Measurements from ENCODE around the gene PRKCE. TPM values are rescaled to one million over a fixed set of nuclear protein-coding genes. Genes with fewer than 3 reads are reported as not detected.
A peak's percentile ranks its signal among the peaks of the same experiment; 100 is the strongest.

The PRKCE gene
- total and polyA plus RNA-seq, 2 donors (not counting 1 experiment from before 2014, with no cell fraction given): 23.6 to 271 TPM

GRCh38 chr2:45647986-45648520, 3.4 kb upstream of the PRKCE start:
- CTCF ChIA-PET: interaction anchor here (1.4 to 5.3 kb wide), 4 partner anchors 83 to 288 kb away, joined by 3 to 76 read pairs (median 23); no protein-coding TSS in a partner anchor
- H2AFZ ChIP-seq (ENCODE audit: insufficient read depth, low read depth, low read length, poor library complexity, severe bottlenecking): no peak overlapping the region
- no peak for DNase-seq
- peaks cover 0 to 5% (median 1%) of the 10 kb centered on the region in 4 experiments for H3K27me3 ChIP-seq (replicated peaks in 1 of 4; ENCODE audit: control extremely low read depth in 1 of 4, control insufficient read depth in 3 of 4, insufficient read depth in 4 of 4, low read length in 3 of 4)
- no peaks in the 10 kb centered on the region for H3K36me3 ChIP-seq (replicated peaks in 1 of 2; ENCODE audit: control extremely low read depth in 1 of 2, control insufficient read depth in 1 of 2, extremely low read depth in 1 of 2, insufficient read depth in 2 of 2, low read length in 1 of 2)
- H3K4me2 ChIP-seq (replicated peaks; ENCODE audit: low read depth, low read length, poor library complexity, severe bottlenecking): no peak overlapping the region
- H3K4me3 ChIP-seq (ENCODE audit: control extremely low read depth in 1 of 5, extremely low read depth in 1 of 5, insufficient read depth in 1 of 5, low read depth in 2 of 5, low read length in 4 of 5): no peak overlapping the region
- WGBS (ENCODE audit: insufficient coverage): 93% methylated on average over 2 of the region's 3 CpGs
- no peak overlapping the region for H3K9ac ChIP-seq (ENCODE audit: low read length)
- H4K20me1 ChIP-seq (ENCODE audit: control insufficient read depth, insufficient read depth, low read length, poor library complexity, severe bottlenecking): peaks cover 9% of the 10 kb centered on the region
- H3K27ac ChIP-seq (ENCODE audit: low read length in 2 of 2): no peak overlapping the region
- H3K4me1 ChIP-seq (ENCODE audit: control insufficient read depth in 2 of 2, insufficient read depth in 2 of 2, low read length in 2 of 2): peaks cover 18 to 33% of the 10 kb centered on the region in 2 donors
- no peaks in the 10 kb centered on the region for H3K9me3 Mint-ChIP-seq (ENCODE audit: insufficient read depth)
- POLR2A ChIA-PET: no interaction called here
- no peak overlapping the region for H3K27ac Mint-ChIP-seq
- ATAC-seq (ENCODE audit: low read depth): no peak
- peaks cover 30% of the 10 kb centered on the region for H3K4me1 Mint-ChIP-seq
- TF ChIP-seq CTCF (IDR thresholded peaks at IDR 0.05) (no peak), EZH2 (IDR thresholded peaks at IDR 0.05; ENCODE audit: borderline replicate concordance, insufficient read depth, low read depth, low read length, poor library complexity, severe bottlenecking) (no peak)
- peaks cover 3% of the 10 kb centered on the region for H3K27me3 Mint-ChIP-seq
- intact Hi-C loops (cut with micrococcal nuclease): no loop called here
- peaks cover 30% of the 10 kb centered on the region for H3K79me2 ChIP-seq (ENCODE audit: control insufficient read depth, insufficient read depth, low read length)
- H3K4me3 Mint-ChIP-seq: no peak overlapping the region
- no peaks in the 10 kb centered on the region for H3K9me3 ChIP-seq (ENCODE audit: control extremely low read depth in 1 of 3, control insufficient read depth in 2 of 3, insufficient read depth in 1 of 3, low read length in 2 of 3)

DNA sequence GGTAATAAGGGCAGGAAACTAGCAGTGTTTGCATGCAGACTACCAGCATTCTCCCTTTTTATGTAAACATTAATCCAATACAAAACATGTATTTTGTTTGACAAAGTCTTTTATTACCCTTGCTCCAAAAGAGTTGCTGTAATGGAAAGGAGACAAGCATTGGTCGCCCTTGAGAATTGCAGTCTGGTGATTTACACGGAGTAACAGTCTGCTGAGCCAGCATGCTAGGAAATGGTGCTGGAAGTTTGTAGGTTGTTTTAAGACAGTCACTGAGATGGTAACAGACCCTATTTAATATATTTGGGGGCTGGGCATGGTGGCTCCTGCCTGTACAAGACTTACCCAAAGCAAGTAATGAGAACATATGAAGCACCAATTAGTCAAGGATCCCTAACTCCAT, 2.8 kb upstream of the PRKCE start:
- H3K4me2 ChIP-seq (replicated peaks; ENCODE audit: low read depth, low read length, poor library complexity, severe bottlenecking): no peak overlapping the region
- H2AFZ ChIP-seq (ENCODE audit: insufficient read depth, low read depth, low read length, poor library complexity, severe bottlenecking): no peak overlapping the region
- Mint-ChIP-seq H3K4me1 (peaks cover 30% of the 10 kb centered on the region), H3K4me3 (no peak overlapping the region), H3K27me3 (no peaks in the 10 kb centered on the region), H3K9me3 (ENCODE audit: insufficient read depth) (no peaks in the 10 kb centered on the region), H3K27ac (peak overlapping the region; percentile 20)
- peaks cover 13% of the 10 kb centered on the region for H4K20me1 ChIP-seq (ENCODE audit: control insufficient read depth, insufficient read depth, low read length, poor library complexity, severe bottlenecking)
- DNase-seq (no peak), ATAC-seq (ENCODE audit: low read depth) (no peak)
- H3K27ac ChIP-seq (ENCODE audit: low read length in 2 of 2): no peak overlapping the region
- POLR2A ChIA-PET: no interaction called here
- no peaks in the 10 kb centered on the region for H3K27me3 ChIP-seq (replicated peaks in 1 of 4; ENCODE audit: control extremely low read depth in 1 of 4, control insufficient read depth in 3 of 4, insufficient read depth in 4 of 4, low read length in 3 of 4)
- H3K36me3 ChIP-seq (replicated peaks in 1 of 2; ENCODE audit: control extremely low read depth in 1 of 2, control insufficient read depth in 1 of 2, extremely low read depth in 1 of 2, insufficient read depth in 2 of 2, low read length in 1 of 2): no peaks in the 10 kb centered on the region
- intact Hi-C loops (cut with micrococcal nuclease): no loop called here
- no peak overlapping the region for H3K4me3 ChIP-seq (ENCODE audit: control extremely low read depth in 1 of 5, extremely low read depth in 1 of 5, insufficient read depth in 1 of 5, low read depth in 2 of 5, low read length in 4 of 5)
- H3K9ac ChIP-seq (ENCODE audit: low read length): no peak overlapping the region
- CTCF ChIA-PET: interaction anchor here (0.9 to 5.3 kb wide), 3 partner anchors 131 to 287 kb away, joined by 3 to 76 read pairs (median 16); no protein-coding TSS in a partner anchor
- H3K79me2 ChIP-seq (ENCODE audit: control insufficient read depth, insufficient read depth, low read length): peaks cover 31% of the 10 kb centered on the region
- peaks cover 18 to 33% of the 10 kb centered on the region in 2 donors for H3K4me1 ChIP-seq (ENCODE audit: control insufficient read depth in 2 of 2, insufficient read depth in 2 of 2, low read length in 2 of 2)
- WGBS (ENCODE audit: insufficient coverage): 100% methylated on average over 2 of the region's 2 CpGs
- H3K9me3 ChIP-seq (ENCODE audit: control extremely low read depth in 1 of 3, control insufficient read depth in 2 of 3, insufficient read depth in 1 of 3, low read length in 2 of 3): no peaks in the 10 kb centered on the region
- TF ChIP-seq CTCF (IDR thresholded peaks at IDR 0.05) (no peak), EZH2 (IDR thresholded peaks at IDR 0.05; ENCODE audit: borderline replicate concordance, insufficient read depth, low read depth, low read length, poor library complexity, severe bottlenecking) (no peak)
